Daoy (cell line): ENCODE results near the gene S100A1. TPM values are rescaled to one million over a fixed set of nuclear protein-coding genes. Genes with fewer than 3 reads are reported as not detected.
"Not testable (repeated sequence)": the region's sequence is repeated elsewhere in the genome, so short reads cannot be mapped to it uniquely, and the experiment has no call there.

Experiments
- DNase-seq: peaks from one replicate; pipeline ENCODE4 v3.0.0-alpha.2; 2015; ENCODE audit warnings: low read depth
- total RNA-seq: library from RNA; depleted of rRNA; stranded (reverse); fragments of >200 nt; shearing (Covaris generic); gene quantifications from 2 replicates; pipeline ENCODE4 v1.2.3, GENCODE V29; 2014

Gene S100A1
- total RNA-seq, 1 experiment from 2014 or later: 0.40 TPM

DNA sequence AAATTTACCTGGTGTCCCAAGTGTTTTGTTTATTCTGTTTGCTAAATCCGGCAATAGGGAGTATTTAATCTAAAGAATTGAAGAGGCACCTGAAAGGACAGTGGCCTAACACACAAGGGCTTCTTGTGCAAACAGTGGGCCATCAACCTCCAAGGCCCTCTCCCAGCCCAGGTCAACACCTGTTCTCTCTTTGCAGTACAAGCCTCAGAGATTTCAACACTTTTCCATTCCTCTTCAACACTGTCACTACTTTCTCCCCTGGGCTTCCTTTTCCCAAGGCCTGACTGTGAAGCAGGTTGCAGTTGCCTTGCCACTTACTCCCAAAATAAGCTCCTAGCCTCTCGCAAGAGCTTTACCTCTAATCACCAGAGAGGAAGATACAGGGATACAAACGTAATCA lies 27.1 kb downstream of the S100A1 start:
- no peak for DNase-seq

- peak; percentile 91 for DNase-seq
Measured at GRCh38 chr1:153658400-153659174, 30.4 kb downstream of the S100A1 start, which contains the start of gene SNAPIN. TSS of gene SNAPIN (plus strand) at chr1:153658703. CDS start at chr1:153658744, 41 bp downstream.

- no peak for DNase-seq
Measured at GRCh38 chr1:153659175-153659534, 30.9 kb downstream of the S100A1 start.

DNA sequence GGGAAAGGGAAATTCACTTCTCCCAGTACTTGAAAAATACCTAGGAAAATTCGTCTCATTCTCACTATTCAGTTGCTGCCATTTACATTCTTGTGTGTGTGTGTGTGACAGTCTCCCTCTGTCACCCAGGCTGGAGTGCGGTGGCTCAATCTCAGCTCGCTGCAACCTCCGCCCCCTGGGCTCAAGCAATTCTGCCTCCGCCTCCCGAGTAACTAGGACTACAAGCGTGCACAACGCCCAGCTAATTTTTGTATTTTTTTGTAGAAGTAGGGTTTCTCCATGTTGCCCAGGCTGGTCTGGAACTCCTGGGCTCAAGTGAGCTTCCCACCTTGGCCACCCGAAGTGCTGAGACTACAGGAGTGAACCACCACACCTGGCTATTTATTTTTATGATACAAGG lies 31.4 kb downstream of the S100A1 start:
- no peak for DNase-seq

DNA sequence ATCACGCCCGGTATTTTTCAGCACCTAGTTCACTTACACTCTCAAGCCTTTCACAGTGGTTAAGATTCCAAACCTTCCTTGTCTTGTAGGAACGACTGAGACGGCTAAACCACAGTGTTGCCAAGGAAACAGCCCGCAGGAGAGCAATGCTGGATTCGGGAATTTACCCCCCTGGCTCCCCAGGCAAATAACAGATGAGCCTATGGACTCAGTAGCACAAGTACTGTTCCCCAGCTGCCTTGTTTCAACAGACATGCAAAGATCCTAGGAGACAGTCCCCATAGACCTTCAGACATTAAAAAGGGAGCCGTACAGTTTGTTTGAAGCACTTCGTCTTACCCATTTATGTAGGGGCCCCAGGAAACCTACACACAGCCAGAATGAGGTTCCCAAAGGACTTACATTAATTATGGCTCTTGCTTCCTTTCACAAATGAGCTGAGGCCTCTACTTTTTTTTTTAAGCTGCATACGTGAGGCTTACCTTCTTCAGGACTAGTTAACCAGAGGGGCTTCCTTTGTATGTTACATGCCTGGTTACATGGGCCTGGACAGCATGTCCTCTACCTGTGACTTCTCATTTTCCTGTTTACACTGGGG lies 33.0 kb downstream of the S100A1 start:
- DNase-seq: peak; percentile 36

- DNase-seq: no peak
Measured at GRCh38 chr1:153662269-153662668, 34.0 kb downstream of the S100A1 start.

GRCh38 chr1:153663211-153663610 lies 35.0 kb downstream of the S100A1 start:
- DNase-seq: no peak

DNA sequence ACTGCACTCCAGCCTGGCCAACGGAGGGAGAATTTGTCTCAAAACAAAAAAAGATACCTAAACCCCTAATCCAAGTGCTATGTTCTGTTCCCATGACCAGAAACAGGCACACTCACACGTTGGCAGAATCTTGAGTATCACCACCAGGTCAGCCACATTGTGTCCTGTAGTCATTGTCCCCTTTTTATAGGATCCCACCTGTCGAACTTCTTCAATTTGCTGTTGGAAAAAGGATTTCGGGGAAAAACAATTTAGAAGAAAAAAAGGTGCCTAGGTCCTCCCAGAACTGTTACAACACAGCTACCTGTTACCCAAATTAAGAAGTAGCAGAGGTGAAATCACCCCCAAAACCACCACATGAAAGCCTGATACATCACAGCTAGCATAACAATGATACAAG lies 39.2 kb downstream of the S100A1 start:
- no peak for DNase-seq

DNA sequence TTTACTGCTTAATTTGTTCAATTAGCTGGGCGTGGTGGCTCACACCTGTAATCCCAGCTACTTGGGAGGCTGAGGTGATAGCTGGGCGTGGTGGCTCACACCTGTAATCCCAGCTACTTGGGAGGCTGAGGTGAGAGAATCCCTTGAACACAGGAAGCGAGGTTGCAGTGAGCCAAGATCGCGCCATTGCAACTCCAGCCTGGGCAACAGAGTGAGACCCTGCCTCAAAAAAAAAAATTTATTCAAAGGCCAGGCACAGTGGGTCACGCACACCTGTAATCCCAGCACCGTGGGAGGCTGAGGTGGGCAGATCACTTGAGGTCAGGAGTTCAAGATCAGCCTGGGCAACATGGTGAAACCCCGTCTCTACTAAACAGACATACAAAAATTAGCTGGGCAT lies 40.4 kb downstream of the S100A1 start:
- not testable (repeated sequence) for DNase-seq

GRCh38 chr1:153669606-153670005 lies 41.4 kb downstream of the S100A1 start:
- no peak for DNase-seq

DNA sequence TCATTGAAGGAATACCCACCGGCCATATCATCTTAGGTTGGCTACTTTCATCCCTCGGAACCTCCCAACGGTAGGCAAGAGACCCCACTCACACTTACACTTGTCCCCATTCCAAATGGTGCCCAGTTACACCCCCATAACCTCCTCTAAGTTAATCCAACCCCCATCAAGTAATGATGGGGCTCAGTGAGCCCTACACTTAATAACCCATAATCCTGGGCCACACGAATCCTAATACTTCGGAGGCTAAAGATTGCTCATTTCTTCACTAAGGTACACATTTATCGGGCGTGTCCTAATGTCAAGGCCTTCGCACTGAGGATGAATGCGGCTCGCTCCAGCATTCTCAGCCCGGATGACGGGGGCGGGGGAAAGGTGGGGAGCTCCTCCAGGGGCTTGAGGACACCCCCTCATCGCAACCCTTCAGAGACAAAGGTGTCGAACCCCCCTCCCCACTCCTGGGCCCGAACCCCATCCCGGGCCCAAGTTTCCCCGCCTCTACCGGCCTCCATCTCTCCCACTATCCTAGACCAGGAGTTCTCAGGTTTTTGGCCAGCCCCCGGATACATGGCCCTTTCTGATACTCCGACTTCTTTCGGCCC lies 42.1 kb downstream of the S100A1 start:
- no peak for DNase-seq

DNA sequence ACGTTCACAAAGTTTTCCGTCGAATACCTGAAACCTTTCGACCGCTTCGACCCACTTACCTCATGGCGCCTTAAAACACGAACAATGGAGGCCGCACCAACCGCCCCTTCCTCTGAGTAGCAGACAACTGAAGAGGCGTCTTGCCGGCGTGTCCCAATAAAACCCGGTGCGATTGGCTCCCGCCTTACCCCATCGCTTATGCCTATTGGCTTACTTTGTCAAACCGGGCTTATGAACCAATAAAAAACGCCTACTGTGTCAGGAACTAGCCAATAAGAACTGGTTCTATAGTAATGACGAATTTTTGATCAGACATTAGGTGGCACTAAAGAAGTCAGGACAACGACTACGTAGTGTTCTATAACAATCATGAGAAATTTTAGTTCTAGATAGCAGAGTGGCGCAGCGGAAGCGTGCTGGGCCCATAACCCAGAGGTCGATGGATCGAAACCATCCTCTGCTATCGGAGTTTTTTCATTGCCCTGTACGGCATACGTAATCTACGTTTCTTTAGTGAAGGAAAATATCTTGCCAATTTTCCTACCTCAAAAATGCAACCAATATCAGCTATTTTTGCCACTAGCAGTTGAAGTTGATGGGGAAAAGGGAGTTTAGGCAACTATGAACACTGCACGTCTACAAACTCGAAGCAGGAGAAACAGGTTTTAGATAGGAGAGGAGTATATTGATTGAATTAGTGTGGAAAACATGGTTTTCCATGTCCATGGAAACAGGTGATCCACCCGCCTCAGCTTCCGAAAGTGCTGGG lies 42.8 kb downstream of the S100A1 start, which contains the start of gene ILF2:
TSS of gene ILF2 (minus strand) at position 135 of the 769 bp plus-strand sequence. CDS start at position 64, 71 bp downstream.
- DNase-seq: peak; percentile 98

DNA sequence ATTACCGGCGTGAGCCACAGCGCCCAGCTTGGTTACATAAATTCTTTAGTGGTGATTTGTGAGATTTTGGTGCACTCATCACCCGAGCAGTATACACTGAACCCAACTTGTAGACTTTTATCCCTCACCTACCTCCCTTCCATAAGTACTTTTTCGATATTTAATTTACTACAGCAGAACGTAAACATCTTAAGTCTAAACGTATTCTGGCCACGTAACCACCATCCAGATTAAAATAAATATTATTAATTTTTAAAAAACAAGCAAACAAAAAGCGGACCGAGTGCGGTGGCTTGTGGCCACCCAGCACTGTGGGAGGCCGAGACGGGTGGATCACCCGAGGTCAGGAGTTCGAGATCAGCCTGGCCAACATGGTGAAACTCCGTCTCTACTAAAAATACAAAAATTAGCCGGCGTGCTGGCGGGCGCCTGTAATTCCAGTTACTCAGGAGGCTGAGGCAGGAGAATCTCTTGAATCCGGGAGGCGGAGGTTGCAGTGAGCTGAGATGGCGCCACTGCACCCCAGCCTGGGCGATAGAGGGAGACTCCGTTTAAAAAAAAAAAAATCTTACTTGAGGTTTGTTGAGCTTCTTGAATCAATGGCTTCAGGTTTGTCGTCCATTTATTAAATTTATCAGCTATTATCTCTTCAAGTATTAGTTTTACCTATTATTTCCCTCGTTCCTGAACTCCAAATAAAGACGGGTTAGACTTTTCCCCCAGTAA lies 43.6 kb downstream of the S100A1 start:
- DNase-seq: peak; percentile 82

GRCh38 chr1:153673511-153673910 lies 45.3 kb downstream of the S100A1 start:
- DNase-seq: no peak

GRCh38 chr1:153677718-153678518 lies 49.7 kb downstream of the S100A1 start:
- DNase-seq: peak; percentile 61

DNA sequence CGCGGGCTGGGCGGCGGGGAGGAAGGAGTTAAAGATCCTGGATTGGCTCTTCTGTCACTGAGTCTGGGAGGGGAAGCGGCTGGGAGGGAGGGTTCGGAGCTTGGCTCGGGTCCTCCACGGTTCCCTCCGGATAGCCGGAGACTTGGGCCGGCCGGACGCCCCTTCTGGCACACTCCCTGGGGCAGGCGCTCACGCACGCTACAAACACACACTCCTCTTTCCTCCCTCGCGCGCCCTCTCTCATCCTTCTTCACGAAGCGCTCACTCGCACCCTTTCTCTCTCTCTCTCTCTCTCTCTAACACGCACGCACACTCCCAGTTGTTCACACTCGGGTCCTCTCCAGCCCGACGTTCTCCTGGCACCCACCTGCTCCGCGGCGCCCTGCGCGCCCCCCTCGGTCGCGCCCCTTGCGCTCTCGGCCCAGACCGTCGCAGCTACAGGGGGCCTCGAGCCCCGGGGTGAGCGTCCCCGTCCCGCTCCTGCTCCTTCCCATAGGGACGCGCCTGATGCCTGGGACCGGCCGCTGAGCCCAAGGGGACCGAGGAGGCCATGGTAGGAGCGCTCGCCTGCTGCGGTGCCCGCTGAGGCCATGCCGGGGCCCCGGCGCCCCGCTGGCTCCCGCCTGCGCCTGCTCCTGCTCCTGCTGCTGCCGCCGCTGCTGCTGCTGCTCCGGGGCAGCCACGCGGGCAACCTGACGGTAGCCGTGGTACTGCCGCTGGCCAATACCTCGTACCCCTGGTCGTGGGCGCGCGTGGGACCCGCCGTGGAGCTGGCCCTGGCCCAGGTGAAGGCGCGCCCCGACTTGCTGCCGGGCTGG lies 50.5 kb downstream of the S100A1 start, which contains the start of gene NPR1:
TSS of gene NPR1 (plus strand) at position 170 of the 818 bp plus-strand sequence. CDS start at position 591, 421 bp downstream.
- DNase-seq: peak; percentile 40

- DNase-seq: no peak
Measured at GRCh38 chr1:153679337-153680119, 51.3 kb downstream of the S100A1 start.

- no peak for DNase-seq
Measured at GRCh38 chr1:153680120-153680403, 51.8 kb downstream of the S100A1 start.
